Measurements from ENCODE around the gene SMPD3.

The SMPD3 gene

GRCh38 chr16:68486502-68487202 lies 38.3 kb upstream of the SMPD3 start:
- H3K4me3 ChIP-seq (ENCODE audit: low read length), result peak overlapping the region; percentile 5
- no peaks in the 10 kb centered on the region for H3K9me3 ChIP-seq (ENCODE audit: low read length)
- H3K36me3 ChIP-seq (ENCODE audit: insufficient read depth, low read length), result no peaks in the 10 kb centered on the region
- H3K4me1 ChIP-seq (ENCODE audit: insufficient read depth, low read length), result peaks cover 16% of the 10 kb centered on the region
- H2AFZ ChIP-seq (ENCODE audit: low read depth, low read length), result peak overlapping the region; percentile 78
- no peaks in the 10 kb centered on the region for H3K27me3 ChIP-seq (ENCODE audit: insufficient read depth, low read length)

- Histone ChIP-seq H3K27me3 (ENCODE audit: insufficient read depth, low read length) (no peaks in the 10 kb centered on the region), H3K4me1 (ENCODE audit: insufficient read depth, low read length) (peaks cover 2% of the 10 kb centered on the region), H3K4me3 (ENCODE audit: low read length) (no peak overlapping the region), H3K36me3 (ENCODE audit: insufficient read depth, low read length) (no peaks in the 10 kb centered on the region), H3K9me3 (ENCODE audit: low read length) (peaks cover 4% of the 10 kb centered on the region), H2AFZ (ENCODE audit: low read depth, low read length) (no peak overlapping the region)
Measured at GRCh38 chr16:68481636-68482035, 33.3 kb upstream of the SMPD3 start.

- H3K27me3 ChIP-seq (ENCODE audit: insufficient read depth, low read length), result no peaks in the 10 kb centered on the region
- H2AFZ ChIP-seq (ENCODE audit: low read depth, low read length), result no peak overlapping the region
- H3K9me3 ChIP-seq (ENCODE audit: low read length), result peaks cover 4% of the 10 kb centered on the region
- no peaks in the 10 kb centered on the region for H3K4me1 ChIP-seq (ENCODE audit: insufficient read depth, low read length)
- no peak overlapping the region for H3K4me3 ChIP-seq (ENCODE audit: low read length)
- no peaks in the 10 kb centered on the region for H3K36me3 ChIP-seq (ENCODE audit: insufficient read depth, low read length)
Measured at GRCh38 chr16:68480084-68480995, 32.0 kb upstream of the SMPD3 start.

GRCh38 chr16:68479271-68479670 lies 31.0 kb upstream of the SMPD3 start:
- Histone ChIP-seq H3K36me3 (ENCODE audit: insufficient read depth, low read length) (no peaks in the 10 kb centered on the region), H3K4me1 (ENCODE audit: insufficient read depth, low read length) (no peaks in the 10 kb centered on the region), H3K9me3 (ENCODE audit: low read length) (peaks cover 4% of the 10 kb centered on the region), H3K4me3 (ENCODE audit: low read length) (no peak overlapping the region), H2AFZ (ENCODE audit: low read depth, low read length) (no peak overlapping the region), H3K27me3 (ENCODE audit: insufficient read depth, low read length) (no peaks in the 10 kb centered on the region)

- Histone ChIP-seq H3K9me3 (ENCODE audit: low read length) (peaks cover 4% of the 10 kb centered on the region), H3K4me3 (ENCODE audit: low read length) (no peak overlapping the region), H3K27me3 (ENCODE audit: insufficient read depth, low read length) (no peaks in the 10 kb centered on the region), H3K36me3 (ENCODE audit: insufficient read depth, low read length) (no peaks in the 10 kb centered on the region), H2AFZ (ENCODE audit: low read depth, low read length) (no peak overlapping the region), H3K4me1 (ENCODE audit: insufficient read depth, low read length) (no peaks in the 10 kb centered on the region)
Measured at GRCh38 chr16:68478526-68479250, 30.4 kb upstream of the SMPD3 start.

- H2AFZ ChIP-seq (ENCODE audit: low read depth, low read length), result no peak overlapping the region
- H3K27me3 ChIP-seq (ENCODE audit: insufficient read depth, low read length), result peaks cover 8% of the 10 kb centered on the region
- no peaks in the 10 kb centered on the region for H3K36me3 ChIP-seq (ENCODE audit: insufficient read depth, low read length)
- no peak overlapping the region for H3K4me3 ChIP-seq (ENCODE audit: low read length)
- peaks cover 5% of the 10 kb centered on the region for H3K9me3 ChIP-seq (ENCODE audit: low read length)
- no peaks in the 10 kb centered on the region for H3K4me1 ChIP-seq (ENCODE audit: insufficient read depth, low read length)
Measured at GRCh38 chr16:68475071-68475470, 26.8 kb upstream of the SMPD3 start.

GRCh38 chr16:68473358-68474070 lies 25.2 kb upstream of the SMPD3 start:
- no peak overlapping the region for H3K4me3 ChIP-seq (ENCODE audit: low read length)
- H3K36me3 ChIP-seq (ENCODE audit: insufficient read depth, low read length), result no peaks in the 10 kb centered on the region
- no peak overlapping the region for H2AFZ ChIP-seq (ENCODE audit: low read depth, low read length)
- no peaks in the 10 kb centered on the region for H3K4me1 ChIP-seq (ENCODE audit: insufficient read depth, low read length)
- peaks cover 5% of the 10 kb centered on the region for H3K9me3 ChIP-seq (ENCODE audit: low read length)
- H3K27me3 ChIP-seq (ENCODE audit: insufficient read depth, low read length), result peaks cover 10% of the 10 kb centered on the region

GRCh38 chr16:68472581-68472980 lies 24.3 kb upstream of the SMPD3 start:
- no peak overlapping the region for H2AFZ ChIP-seq (ENCODE audit: low read depth, low read length)
- no peaks in the 10 kb centered on the region for H3K36me3 ChIP-seq (ENCODE audit: insufficient read depth, low read length)
- no peak overlapping the region for H3K4me3 ChIP-seq (ENCODE audit: low read length)
- peaks cover 11% of the 10 kb centered on the region for H3K27me3 ChIP-seq (ENCODE audit: insufficient read depth, low read length)
- H3K4me1 ChIP-seq (ENCODE audit: insufficient read depth, low read length), result no peaks in the 10 kb centered on the region
- H3K9me3 ChIP-seq (ENCODE audit: low read length), result peaks cover 2% of the 10 kb centered on the region

GRCh38 chr16:68470461-68471150 lies 22.3 kb upstream of the SMPD3 start:
- Histone ChIP-seq H3K9me3 (ENCODE audit: low read length) (peaks cover 2% of the 10 kb centered on the region), H3K4me3 (ENCODE audit: low read length) (no peak overlapping the region), H3K4me1 (ENCODE audit: insufficient read depth, low read length) (no peaks in the 10 kb centered on the region), H3K27me3 (ENCODE audit: insufficient read depth, low read length) (peaks cover 11% of the 10 kb centered on the region), H3K36me3 (ENCODE audit: insufficient read depth, low read length) (no peaks in the 10 kb centered on the region), H2AFZ (ENCODE audit: low read depth, low read length) (no peak overlapping the region)

- Histone ChIP-seq H3K4me1 (ENCODE audit: insufficient read depth, low read length) (no peaks in the 10 kb centered on the region), H3K27me3 (ENCODE audit: insufficient read depth, low read length) (peaks cover 11% of the 10 kb centered on the region), H3K9me3 (ENCODE audit: low read length) (peaks cover 2% of the 10 kb centered on the region), H3K36me3 (ENCODE audit: insufficient read depth, low read length) (no peaks in the 10 kb centered on the region), H3K4me3 (ENCODE audit: low read length) (no peak overlapping the region), H2AFZ (ENCODE audit: low read depth, low read length) (no peak overlapping the region)
Measured at GRCh38 chr16:68469796-68470460, 21.6 kb upstream of the SMPD3 start.

- H3K4me3 ChIP-seq (ENCODE audit: low read length), result no peak overlapping the region
- peaks cover 2% of the 10 kb centered on the region for H3K9me3 ChIP-seq (ENCODE audit: low read length)
- peaks cover 11% of the 10 kb centered on the region for H3K27me3 ChIP-seq (ENCODE audit: insufficient read depth, low read length)
- H3K4me1 ChIP-seq (ENCODE audit: insufficient read depth, low read length), result no peaks in the 10 kb centered on the region
- H3K36me3 ChIP-seq (ENCODE audit: insufficient read depth, low read length), result no peaks in the 10 kb centered on the region
- no peak overlapping the region for H2AFZ ChIP-seq (ENCODE audit: low read depth, low read length)
Measured at GRCh38 chr16:68468842-68469241, 20.5 kb upstream of the SMPD3 start.

GRCh38 chr16:68466174-68466573 lies 17.9 kb upstream of the SMPD3 start:
- no peaks in the 10 kb centered on the region for H3K9me3 ChIP-seq (ENCODE audit: low read length)
- no peaks in the 10 kb centered on the region for H3K36me3 ChIP-seq (ENCODE audit: insufficient read depth, low read length)
- no peak overlapping the region for H3K4me3 ChIP-seq (ENCODE audit: low read length)
- peaks cover 5% of the 10 kb centered on the region for H3K27me3 ChIP-seq (ENCODE audit: insufficient read depth, low read length)
- H2AFZ ChIP-seq (ENCODE audit: low read depth, low read length), result no peak overlapping the region
- no peaks in the 10 kb centered on the region for H3K4me1 ChIP-seq (ENCODE audit: insufficient read depth, low read length)
